Suppressor macrophage treated with lipopolysaccharide for 4 hours (primary cell): Measurements from ENCODE around the gene GPR180.

Source experiments
- DNase-seq: peaks from one replicate; pipeline ENCODE4 v3.0.0-alpha.2; 2020

GPR180 gene

DNA sequence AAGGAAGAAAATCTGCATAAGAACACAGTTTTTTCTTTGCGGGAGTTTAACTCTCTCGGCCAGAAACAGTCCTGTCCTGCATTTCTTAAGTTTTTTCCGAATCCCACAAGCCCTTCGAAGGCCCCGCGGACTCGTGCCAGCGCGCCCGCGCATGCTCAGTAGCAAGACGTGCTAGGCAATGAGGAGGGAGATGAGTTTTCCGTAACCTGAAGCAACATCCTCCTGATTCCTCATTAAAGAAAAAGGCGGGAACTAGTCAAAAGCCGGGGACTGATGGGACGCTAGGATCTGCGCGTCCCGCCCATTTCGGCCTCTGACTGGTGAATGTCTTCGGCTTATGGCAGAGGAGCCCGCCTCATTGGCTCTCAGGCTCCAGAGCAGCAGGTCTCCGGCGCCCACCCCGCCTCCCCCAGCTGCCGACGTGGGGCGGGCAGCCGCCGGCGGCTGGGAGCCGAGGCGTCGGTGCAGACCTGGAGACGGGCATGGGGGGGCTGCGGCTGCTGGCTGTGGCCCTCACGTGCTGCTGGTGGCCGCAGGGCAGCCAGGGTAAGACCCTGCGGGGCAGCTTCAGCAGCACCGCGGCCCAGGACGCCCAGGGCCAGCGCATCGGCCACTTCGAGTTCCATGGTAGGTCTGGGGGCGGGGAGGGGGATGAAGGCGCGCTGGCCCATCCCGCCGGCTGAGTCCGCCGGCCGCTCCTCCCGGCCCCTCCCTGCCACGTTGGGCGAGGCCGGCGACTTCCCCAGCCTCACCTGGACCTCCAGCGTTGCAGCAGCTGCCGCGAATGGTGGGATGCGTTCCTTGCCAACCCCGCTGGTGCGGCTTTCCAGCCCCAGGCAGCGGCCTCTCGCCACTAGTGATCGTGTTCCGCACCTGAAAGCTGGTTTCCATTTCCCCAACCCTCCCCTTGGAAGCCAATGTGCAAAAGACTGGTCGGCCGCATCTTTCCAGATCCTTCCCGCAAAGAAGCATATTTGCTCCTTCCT, at the start of gene GPR180:
GPR180 (plus strand) TSS at position 412 of the 986 bp plus-strand sequence; CDS start at position 483, 71 bp downstream.
- peak; percentile 98 for DNase-seq

DNA sequence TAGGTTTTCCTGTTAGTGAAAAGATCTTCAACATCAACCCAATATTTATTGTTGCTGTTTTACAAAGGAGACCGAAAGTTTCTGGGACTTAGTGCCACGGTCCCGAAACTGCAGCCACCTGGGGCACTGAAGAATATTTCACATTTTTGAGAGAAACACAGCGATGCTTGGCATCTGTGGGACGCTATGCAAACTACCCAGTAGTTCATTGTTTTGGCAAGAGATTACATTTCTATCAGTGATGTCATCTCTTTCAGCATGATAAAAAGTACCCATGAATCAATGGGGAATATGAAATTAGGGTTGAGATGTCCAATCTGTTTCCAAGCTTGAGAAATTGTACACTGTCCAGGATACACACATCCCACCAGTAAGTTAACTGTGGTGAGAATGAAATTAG, 49.6 kb upstream of the GPR180 start:
- DNase-seq: no peak

DNA sequence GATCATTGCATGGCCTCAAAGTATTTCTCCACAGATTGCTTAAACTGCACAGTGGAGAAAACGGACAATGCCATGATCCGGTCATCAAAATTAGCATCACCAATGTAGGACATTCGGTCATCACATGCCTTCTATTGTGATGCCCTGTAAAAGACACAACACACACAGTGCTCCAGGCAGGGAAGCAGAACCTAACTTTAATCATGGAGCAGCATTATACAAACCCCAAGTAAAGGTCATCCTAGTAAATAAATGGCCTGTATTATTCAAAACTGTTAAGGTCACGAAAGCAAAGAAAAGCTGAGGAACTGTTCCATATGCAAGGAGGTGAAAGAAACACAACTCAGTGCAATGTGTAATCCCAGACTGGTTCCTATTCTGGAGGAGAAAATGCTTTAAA, 47.9 kb upstream of the GPR180 start:
- DNase-seq: no peak

DNA sequence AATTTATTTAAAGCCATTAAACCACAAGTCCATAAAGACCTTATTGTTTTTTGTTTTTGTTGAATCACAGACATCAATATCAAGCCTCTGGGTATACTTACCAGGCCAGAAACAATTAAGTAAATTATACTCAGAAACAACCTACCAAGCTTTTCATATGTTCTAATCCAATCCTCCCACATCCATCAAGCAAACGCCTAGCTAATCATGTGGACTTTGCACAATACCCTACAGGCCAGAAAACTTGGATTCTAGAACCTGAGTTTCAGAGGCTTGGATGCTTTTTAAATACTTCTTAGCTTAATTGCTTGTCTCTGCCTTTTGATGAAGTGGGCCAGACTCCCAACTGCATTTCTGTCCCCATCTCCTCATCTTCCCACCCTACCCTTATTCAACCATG, 45.6 kb upstream of the GPR180 start:
- no peak for DNase-seq

DNA sequence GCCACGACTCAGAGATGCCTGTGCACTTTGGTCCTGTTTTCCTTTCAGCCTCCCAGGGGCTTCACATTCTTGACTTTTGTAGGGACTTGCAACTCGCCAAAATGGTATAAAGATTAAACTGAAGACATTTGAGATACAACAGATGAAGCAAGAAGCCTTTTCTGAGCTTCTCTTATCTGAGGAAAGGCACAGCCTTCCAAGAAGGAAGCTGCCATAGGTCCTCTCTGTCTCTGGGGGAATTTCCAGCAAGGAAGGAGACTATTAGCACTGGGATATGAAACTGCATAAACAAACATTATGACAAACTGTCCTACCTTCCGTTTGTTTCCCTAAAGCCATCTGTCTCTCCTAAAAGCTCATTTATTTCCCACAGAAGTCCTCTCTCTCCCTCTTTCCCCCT, 45.0 kb upstream of the GPR180 start:
- DNase-seq: no peak

DNA sequence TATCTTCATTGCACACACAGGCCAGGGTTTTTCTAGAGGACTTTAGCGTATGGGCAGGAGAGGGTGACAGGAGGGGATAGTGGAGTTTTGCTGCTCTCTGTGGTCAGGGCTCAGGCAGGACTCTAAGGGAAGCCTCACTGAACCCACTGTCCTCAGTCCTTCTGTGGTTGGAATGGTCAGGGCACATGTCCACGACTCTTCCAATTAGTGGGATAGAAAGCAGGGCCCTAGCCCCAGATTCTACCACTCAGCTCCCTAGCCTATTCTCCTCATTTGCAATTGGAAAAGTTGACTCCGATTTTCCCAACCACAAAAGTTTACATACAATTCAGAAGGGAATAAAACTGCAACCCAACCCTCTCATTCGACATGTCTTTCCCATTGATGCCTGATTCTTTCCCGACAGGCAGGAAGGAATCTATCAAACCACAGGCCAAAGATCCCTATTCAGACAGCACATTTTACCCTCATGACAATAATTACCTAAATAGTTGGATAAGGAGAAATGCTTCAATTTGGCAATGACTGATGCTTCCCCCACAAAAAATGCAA, 43.9 kb upstream of the GPR180 start:
- DNase-seq: no peak

DNA sequence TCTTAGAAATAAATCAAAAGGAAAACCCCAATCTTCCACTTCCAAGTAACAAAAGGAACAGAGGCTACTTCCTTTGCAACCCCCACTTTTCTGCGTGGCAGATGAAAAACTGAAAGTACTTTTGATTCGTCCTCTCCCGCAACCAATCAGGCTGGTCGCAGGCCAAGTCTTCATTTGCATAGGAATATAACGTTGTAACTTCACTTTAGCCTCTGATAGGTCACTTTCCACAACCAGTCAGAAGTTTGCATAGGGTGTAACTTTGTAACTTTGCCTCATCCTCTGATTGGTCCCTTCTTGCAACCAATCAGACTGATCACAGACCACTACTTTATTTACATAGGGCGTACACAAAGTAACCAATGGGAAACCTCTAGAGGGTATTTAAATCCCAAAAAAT, 42.9 kb upstream of the GPR180 start:
- no peak for DNase-seq

DNA sequence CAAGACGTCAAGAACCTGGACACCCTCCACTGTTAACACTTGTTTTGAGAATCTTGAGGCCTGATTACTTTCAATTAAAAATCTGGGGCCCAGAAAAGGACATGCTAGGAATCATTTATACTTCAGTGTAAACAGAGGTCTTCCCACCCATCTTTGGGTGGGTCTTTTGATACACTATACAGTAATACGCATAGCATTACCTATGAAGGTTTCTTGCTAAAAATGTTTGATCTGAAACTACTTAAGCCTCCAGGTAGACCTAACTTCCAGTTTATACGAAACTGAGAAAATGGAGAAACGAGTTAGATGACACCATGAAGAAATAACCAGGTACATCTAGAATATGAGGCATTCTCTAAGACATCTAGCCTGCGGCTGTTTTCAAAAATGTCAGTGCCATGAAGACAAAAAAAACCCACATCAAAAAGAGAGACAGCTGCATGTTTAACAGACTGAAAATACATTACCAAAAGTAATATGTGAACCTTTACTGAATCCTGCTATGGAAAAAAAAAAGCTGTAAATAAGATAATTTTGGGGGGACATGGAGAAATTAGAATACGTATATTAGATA, 42.3 kb upstream of the GPR180 start:
- DNase-seq: no peak

DNA sequence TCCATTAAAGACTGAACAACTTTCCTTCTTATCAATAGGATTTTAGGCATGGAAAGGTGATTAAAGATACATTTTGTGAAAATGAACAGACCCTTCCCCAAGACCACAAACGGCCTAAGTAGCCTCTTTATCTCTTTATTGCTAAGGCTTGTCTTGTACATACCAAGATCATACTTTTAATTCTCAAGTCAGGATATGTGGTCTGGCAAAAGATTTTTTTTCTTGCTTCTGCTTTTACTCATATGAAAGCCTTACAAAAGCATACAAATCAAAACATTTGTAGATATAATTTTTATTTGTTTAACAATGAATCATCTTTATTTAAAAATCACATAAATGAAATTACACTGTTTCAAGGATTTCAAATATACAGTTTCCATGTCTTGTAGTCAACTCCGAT, 41.5 kb upstream of the GPR180 start:
- DNase-seq: no peak

DNA sequence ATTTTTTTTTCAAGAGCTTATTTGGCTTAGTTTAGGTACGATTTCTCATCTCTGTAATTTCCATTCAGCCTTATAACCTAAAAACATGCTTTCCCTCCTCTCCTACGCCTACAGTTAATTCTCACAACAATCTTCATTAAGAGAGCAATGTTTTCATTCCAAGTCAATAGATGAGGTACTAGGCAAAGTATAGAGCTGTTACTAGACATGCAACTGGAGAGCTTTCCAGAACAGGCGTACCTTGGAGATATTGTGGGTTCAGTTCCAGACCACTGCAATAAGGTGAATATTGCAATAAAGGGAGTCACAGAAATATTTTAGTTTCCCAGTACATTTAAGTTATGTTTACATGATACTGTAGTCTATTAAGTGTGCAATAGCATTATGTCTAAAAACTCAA, 40.5 kb upstream of the GPR180 start:
- DNase-seq: no peak

DNA sequence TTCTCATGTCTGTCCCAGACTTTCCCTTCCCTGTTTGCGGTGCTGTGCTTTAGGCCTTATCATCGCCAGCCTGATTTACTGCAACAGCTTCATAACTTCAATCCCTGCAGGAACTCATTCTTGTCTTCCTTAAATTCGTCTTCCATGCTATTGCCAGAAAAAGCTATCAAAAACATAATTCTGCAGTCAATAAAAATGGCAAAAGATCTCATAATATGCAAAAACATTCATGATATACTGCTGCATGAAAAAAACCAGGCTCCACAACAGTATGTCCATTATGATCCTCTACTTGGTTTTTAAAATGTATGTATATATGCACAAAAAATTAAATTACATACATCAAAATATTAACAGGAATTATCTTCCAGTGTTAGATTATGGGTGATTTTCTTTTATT, 34.1 kb upstream of the GPR180 start:
- DNase-seq: no peak

DNA sequence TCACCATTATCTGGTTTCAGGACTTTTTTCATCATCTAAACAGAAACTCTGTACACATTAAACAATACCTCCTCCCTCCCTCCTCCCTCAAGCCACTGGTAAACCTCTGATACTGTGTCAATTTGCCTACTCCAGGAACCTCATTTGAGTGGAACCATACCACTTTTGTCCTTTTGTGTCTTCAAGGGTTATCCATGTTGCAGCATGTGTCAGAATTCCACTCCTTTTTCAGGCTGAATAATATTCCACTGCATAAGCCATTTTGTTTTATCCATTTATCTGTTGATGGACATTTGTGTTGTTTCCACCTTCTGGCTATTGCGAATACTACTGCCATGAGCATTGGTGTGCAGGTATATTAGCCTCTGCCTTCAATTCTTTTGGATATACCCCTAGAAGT, 33.2 kb upstream of the GPR180 start:
- DNase-seq: no peak

DNA sequence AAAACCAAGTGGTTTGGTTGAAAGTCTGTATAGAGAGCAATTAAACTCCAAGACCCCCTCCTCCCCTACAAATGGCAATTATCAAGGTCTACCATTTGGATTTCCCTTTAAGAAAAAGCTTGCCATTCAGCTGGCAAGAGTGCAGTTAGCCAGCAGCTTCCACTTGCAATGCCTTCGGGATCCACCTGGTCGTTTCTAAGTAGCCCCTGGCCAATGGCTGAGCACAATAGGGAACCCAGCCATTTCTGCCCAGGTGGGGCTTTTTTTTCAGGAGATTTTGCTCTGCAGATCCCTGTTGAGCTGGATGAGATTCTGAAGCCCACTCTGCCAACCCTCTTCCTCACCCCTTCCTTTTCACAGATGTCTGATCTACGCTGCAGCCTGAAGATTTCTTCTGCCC, 32.0 kb upstream of the GPR180 start:
- no peak for DNase-seq

DNA sequence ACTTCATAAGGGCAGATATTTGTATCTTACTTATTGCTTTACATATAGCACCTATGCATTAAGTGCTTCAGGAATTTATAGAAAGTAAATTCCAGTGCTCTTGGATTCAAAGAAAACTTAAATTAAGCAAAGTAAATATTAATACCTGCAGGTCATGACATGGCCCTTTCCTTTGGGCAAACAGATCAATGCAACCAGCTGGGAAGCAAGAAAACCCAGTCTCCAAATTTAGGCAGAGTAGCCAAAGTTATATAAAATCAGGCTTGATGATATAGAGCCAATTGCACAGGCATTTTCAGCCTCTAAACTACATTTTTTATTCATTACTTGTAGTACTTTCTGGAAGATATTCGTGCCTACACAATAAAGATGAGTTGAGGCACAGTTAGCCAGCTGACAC, 22.6 kb upstream of the GPR180 start:
- DNase-seq: no peak

DNA sequence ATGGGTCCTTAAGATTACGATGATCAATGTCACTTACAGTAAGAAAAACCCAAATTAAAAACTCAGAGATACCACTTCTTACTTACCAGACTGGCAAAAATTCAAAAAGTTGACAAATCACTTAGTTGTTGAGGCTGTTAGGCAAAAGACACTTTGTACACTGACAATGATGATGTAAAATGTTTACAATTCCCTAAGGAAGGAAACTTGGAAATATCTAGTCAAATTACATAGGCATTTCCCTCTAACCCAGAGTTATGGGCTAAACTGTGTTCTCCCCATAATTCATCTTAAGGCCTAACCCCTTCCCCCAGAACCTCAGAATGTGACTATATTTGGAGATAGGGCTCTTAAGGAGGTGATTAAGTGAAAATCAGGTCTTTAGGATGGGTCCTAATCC, 17.7 kb upstream of the GPR180 start:
- DNase-seq: no peak

DNA sequence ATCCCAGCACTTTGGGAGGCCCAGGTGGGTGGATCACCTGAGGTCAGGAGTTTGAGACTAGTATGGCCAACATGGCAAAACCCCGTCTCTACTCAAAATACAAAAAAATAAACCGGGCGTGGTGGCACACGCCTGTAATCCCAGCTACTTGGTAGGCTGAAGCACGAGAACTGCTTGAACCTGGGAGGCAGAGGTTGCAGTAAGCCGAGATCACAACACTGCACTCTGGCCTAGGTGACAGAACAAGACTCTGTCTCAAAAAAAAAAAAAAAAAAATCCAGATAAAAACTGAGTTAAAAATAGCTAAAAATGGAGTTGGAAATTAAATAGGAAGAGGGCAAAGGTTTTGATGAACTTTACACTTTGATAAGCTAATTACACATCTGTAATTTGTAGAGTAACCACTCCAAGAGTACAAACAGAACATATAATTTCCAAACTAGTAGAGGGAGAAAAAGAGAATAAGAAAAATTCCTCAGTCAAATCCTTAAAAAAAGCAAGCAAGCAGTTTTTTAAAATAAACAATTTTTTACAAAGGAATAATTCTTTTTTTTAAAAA, 16.0 kb upstream of the GPR180 start:
- DNase-seq: no peak

DNA sequence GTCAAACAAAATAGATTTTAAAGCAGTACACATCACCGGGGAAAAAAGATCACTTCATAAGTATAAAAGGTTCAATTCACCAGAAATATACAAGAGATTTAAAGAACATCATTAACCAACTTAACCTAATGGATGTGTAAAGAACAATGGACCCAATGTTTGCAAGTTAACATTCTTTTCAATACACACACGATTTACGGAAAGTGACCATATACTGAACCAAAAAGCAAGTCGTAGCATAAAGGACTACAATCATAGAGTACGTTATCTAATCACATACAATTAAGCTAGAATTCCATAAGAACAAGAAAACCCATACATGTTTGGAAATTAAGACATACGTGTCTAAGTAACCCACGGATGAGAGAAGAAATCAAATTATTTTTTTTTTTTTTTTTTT, 15.3 kb upstream of the GPR180 start:
- no peak for DNase-seq

DNA sequence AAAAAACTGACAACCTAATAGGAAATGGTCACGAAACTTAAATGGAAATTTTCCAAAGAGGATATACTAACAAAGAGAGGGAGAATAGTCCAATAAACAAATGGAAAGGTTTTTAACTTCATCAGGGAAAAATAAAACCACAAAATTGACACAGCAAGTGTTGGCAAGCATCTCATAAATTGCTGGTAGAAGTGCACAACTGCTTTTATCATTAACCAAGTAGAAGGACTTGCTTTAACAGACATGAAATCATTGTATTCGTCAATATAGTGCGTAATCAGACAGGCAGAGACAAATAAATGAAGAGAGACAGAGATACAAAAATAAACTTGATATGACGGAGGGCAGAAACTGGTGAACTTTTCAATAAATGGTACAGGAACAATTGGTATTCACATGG, 13.1 kb upstream of the GPR180 start:
- no peak for DNase-seq

DNA sequence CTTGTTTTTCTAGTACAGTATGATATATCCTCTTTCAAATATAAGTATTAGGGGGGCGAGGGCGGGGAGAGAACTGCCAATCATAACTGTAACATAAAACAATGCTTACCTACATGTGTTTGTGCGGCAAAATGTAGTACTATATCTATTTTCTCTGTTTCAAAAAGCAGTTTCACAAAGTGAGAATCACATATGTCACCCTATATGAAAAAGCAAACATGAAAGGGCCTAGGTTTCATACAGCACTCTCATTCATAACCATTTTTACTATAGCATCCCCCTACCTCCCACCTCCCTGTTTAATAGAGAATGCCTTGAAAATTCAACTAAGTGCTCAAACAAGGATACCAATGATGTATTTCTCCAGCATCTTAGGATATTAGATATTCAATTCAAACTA, 10.9 kb upstream of the GPR180 start:
- no peak for DNase-seq

DNA sequence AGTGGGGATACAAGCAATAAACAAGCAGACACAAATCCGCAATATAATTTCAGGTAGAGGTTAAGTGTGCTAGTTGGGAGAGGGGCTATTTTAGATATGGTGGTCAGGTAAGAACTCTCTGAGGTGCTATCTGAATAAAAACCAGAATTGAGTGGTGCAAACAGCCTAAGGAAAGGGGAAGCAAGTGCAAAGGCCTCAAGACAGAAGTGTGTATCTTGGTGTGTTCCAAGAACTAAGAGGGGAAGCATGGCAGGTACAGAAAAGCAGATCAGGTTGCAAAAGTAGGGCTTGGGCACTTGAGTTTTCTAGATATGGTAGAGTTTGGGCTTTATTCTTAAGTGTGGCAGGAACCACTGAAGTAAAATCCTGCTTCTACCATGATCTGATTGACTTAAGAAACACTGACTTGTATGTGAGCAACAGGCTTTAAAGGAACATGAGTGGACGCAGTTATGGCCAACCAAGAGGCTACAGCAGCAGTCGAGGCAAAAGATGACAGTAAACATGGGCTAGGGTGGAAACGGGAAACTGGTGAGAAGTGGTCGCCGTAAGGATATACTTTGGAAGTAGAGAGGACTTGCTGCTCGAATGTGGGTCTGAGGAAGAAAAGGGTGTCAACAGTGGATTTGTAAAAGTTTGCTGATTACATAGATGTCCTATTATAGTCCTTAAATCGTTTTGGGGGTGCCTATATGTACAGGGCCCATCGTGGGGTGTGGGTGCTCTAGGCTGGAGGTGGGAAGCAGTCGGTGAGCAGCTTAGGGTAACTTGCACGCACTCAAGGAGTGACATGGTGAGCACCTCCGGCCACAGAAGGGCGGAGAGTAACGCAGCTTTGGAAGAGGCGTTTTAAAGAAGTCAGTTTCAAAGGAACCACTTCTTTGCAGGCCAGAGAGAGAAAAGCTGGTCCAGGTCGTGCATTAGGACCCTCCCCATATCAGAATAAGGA, 6.4 kb upstream of the GPR180 start:
- DNase-seq: no peak

DNA sequence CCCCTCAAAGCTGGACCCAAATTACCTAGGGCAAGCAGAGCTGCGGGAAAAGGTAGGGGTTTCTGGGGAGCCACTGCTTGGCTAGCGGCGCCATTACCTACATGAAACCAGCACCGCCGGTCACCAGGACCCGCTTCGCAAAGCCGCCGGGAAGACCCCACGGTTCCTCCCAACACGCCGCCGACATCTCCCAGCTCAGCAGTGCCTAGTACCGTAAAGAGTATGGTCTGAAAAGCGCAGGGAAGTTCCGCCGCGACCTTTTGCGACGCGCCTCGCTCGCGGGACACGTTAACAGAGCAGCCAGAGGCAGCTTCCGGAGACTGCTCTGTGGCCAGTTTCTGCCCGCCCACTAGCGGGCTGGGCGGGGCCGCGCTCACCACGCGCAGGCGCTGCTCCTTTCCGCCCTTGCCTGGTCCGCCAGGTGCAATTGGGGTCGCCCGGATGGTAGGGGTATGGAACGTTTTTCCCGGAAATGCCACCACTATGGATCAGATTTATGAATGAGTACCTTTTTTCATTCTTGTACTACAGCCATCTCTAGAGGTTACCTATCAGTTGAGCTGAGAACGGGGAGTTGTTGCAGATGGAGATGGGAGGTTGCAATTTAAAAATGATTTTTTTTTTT, 5.6 kb upstream of the GPR180 start, which contains the start of gene TGDS:
TGDS (minus strand) TSS at position 203 of the 625 bp plus-strand sequence; CDS start at position 187, 16 bp downstream.
- peak; percentile 94 for DNase-seq

DNA sequence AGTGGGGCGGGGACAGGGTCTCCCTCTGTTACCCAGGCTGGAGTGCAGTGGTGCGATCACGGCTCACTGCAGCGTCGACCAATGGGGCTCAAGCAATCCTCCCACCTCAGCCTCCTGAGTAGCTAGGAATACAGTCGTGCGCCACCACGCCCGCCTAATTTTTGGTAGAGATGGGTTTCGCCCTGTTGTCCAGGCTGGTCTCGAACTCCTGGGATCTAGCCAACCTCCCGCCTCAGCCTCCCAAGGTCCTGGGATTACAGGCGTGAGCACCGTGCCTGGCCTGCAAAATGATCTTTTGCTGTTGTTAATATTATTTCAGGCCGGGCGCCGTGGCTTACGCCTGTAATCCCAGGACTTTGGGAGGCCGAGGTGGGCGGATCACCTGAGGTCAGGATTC, 5.1 kb upstream of the GPR180 start:
- no peak for DNase-seq
